HG02943 (cell line): Measurements from ENCODE around the gene MLLT10.

Source experiments
- ATAC-seq: cut with Tn5 transposase; IDR thresholded peaks from one replicate; pipeline ENCODE4 v1.9.1; 2021; ENCODE audit warnings: mild to moderate bottlenecking, low read depth, moderate library complexity; ENCODE audit not compliant: unreplicated experiment

Gene MLLT10

DNA sequence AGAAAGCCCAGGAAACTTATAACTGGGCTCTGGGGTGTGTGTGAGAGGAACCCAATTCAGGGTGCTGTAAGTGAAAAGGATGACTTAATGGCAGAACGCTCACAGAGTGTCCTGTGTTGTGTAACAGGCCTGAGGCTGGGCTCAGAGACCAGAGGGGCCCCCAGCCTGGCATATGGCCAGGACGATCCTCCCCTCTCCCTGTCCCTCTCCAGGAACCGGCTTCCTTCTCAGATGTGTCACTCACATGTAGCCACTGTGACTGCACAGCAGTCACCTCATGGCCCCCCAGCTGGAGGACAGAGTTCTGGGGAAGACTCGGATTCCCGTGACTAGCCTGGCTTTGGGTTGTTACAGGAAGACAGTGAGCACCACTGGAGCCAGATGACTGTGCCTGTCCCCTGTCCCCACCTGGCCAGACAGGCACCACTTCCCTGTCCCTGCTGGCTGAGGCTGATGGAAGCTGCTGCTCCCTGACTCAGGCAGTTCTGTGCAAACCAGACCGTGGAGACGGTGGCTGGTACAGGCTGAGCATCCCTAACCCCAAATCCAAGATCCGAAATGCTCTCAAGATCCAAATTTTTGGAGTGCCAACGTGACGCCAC is 220.5 kb downstream of the MLLT10 start:
- no peak for ATAC-seq

DNA sequence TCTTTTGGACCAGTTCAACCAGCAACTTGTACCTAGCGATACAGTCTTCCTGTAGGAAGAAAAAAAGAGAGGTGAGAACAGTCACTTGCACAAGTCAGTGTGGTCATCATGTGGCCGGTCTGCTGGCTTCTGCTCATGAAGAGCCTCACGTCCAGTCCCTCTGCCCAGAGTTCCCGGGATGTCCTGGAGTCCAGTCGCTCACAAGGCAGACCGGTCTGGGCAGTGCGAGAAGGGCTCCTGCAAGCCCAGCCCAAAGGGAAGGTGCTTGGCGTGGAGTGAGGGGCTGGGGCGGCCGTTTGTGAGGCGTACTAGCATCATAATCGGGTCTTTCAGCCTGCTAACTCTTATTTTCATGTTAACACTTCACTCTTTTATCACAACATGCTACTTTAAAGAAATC is 222.7 kb downstream of the MLLT10 start:
- ATAC-seq = no peak

DNA sequence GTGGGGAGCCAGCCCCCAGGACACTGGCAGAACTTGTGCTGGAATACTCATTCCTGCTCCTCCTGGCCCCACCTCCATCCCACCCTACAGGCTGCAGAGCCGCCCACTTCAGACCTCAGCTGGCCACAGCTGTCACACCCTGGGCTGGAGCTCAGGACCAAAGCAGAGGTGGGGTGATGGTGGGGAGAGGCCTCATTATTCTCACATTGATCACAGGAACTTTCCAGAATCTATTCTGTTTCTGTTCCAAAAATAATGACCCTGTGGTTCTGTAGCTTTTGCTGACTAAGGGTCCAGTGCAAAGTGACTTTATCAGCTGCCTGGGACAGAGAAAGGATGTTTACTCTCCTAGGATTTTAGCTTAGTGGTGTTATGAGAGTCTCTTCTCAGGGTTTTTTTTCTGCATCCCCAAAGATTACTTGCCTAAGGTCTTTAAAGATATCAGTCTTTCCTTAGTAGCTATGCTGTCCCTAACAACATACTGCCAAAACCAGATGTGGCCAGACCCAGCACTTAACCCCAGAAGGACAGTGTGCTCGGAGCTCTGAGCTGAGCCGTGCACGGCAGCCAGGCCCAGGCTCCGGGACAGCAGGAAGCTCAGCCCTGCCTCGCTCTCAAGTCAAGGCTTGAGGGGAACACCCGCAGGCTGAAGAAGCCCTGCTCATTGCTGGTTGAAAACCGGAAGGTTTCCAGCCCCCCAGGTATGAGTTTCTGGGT is 223.3 kb downstream of the MLLT10 start:
- no peak for ATAC-seq

DNA sequence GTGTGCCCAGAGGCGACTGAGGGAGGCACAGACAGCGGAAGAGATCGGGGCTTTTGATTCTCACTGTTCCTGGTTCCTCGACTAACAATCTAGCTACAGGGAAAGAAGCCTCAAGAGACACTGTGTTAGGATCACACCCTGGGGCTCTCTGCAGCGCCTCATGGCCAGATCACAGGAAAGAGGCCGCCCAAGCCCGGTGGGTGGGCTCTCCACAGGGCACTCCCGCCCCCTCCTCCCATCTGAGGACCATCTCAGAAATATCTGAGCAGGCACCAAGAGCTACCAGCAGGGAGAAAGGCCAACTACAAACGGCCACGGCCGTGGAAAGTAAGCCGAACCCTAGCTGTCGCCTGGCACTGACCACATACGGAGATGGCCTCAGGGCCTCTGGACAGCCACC is 224.2 kb downstream of the MLLT10 start:
- no peak for ATAC-seq

DNA sequence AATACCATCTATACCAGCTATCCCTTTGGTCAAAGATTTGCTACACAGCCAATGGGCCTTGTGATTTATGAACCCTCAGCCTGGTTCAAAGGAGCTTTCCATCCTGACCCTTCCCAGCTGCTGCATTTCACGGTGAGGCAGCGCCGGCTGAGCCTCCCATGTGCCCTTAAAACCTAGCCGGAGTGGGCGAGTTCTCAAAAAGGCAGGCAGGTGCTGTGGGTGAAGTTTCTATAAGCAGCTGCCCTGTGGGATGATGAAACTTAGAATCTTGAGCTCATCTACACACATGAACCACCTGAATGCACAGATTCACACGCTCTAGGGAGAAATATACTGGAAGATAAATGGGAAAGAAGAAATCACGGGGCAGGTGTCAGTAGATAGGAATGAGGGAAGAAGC is 224.7 kb downstream of the MLLT10 start:
- ATAC-seq = no peak

DNA sequence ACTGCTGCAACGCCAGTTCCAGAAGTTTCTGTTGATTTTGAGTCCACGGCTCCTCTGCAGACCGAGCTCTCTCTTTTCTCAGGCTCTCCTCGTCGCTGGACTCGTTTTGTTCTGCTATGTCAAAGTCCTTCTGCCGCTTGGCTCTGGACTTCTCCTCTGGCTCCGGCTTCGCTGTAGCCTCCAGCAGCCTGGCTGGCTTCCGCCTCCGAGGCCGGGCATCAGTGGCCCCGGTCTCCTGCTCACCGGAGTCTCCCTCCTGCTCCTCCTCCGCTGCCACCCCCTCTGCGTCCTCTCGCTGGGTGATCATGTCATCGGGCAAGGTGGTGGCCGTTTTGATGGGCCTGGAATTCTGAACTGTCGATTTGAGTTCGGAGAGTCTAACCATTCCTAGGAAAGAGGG is 225.2 kb downstream of the MLLT10 start:
- ATAC-seq = no peak

DNA sequence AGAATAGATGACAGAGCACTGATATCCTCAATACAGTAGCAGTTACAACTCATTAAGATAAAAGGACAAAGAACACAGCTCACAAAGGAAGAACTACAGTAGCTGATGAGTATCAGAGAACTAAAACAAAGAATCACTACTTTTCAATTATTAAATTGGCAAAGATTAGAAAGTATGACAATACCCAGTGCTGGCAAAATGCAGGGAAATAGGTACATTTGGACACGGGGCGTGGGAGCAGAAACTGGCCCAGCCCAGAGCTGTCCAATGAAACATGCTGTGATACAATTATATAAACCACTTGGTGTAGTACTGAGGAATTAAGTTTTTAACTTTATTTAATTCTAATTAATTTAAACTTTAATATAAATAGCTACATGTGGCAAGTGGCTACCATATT is 226.3 kb downstream of the MLLT10 start:
- no peak for ATAC-seq

DNA sequence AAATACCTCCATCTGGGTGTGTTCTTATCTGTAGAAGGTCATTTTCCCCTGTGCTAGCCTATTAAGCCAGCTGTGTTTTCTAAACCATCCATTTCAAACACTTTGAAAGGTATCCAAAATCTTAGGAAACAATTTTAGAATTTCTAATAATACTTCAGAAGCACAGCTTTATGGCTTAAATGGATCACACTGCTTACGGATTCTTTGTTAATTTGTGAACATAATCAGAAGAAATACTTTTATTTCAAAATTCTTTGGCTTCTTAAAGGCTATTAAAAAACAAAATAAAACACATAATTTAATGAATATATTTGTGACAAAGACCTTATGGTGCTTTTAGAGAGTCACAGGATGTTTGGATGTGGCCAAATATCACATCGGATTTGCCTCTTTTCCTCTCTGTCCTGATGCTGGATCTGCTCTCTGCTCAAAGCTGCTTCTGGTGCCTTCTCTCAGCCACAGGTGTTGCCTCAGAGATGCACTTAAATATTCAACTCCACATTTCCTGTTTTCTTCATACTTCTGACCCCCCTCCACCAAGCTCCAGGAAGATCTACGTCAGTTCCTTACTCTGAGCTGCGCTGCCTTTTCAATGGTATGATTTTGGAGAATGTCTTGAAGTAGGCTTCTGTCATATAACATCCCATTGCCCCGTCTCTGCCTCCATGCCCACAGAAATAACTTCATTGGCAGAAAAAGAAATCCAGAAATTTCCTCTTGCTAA is 230.6 kb downstream of the MLLT10 start:
- no peak for ATAC-seq

DNA sequence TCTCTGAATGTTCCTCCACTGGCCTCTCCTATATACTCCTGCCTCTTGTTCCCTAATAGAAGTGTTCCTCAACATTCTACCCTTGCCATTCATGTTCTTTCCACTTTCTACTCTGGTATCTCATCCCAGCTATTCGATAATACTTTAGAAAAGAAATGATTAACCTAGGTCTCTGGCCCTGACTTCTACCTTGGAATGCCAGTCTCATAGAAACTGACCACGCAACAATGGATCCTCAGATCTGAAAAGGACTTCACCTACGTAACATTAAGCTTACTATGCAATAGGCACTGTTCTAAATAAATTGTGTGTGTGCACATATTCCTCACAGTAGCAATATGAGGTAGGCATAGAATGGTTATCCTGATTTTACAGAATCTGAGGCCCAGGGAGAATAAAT is 235.0 kb downstream of the MLLT10 start:
- no peak for ATAC-seq

DNA sequence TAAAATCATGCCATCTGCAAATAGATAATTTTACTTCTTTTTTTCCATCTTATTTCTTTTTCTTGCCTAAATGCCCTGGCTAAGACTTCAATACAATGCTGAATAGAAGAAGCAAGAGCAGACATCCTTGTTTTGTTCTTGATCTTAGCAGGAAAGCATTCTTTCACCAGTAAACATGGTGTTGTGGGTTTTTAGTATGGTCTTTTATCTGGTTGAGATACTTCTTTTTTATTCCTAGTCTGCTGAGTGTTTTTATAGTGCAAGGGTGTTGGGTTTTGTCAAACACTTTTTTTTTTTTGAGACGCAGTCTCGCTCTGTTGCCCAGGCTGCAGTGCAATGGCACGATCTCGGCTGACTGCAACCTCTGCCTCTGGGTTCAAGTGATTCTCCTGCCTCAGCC is 237.2 kb downstream of the MLLT10 start:
- ATAC-seq = no peak

DNA sequence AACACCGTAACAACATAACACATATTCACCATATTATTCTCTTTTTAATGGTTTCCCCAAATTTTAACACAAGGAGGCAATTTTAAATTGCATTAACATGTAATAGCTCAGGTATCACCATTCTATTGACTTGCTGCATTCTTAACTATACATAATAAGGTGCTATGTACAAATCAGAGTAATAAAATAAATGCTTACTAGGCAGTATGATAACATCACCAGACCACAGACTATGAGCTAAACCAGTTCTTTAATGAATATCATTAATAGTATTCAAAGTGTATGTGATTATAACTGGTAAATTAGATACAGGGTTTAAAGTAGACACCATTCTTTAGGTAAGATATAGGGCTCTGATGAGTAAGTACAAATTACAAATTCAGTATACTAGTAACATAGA is 242.9 kb downstream of the MLLT10 start:
- ATAC-seq = no peak

DNA sequence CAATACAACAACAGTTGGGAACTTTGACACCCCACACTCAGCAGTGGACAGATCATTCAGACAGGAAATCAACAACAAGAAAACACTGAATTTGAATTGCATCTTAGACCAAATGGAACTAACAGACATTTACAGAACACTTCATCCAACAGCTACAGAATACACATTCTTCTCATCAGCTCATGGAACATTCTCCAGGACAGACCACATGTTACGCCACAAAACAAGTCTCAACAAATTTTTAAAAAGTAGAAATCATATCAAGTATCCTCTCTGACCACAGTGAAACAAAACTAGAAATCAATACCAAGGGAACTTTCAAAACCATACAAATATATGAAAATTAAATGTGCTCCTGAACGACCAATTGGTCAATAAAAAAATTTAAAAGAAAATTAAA is 257.2 kb downstream of the MLLT10 start:
- no peak for ATAC-seq
